Posterior cingulate gyrus (tissue), 11 donors: Measurements from ENCODE around the gene LRIT3.

Source experiments
- DNase-seq, 10 donors: peaks; one replicate each; pipeline versions ENCODE4 v3.0.0 to v3.0.0-alpha.2; 2020 to 2021; ENCODE audit warnings: mixed read lengths in 3 of 10
- intact Hi-C: fragments of 100-400 bp; cut with DNase I; formaldehyde crosslinking; loops from one replicate; pipeline ENCODE4 v1.15.1; 2023

The LRIT3 gene, protein sequence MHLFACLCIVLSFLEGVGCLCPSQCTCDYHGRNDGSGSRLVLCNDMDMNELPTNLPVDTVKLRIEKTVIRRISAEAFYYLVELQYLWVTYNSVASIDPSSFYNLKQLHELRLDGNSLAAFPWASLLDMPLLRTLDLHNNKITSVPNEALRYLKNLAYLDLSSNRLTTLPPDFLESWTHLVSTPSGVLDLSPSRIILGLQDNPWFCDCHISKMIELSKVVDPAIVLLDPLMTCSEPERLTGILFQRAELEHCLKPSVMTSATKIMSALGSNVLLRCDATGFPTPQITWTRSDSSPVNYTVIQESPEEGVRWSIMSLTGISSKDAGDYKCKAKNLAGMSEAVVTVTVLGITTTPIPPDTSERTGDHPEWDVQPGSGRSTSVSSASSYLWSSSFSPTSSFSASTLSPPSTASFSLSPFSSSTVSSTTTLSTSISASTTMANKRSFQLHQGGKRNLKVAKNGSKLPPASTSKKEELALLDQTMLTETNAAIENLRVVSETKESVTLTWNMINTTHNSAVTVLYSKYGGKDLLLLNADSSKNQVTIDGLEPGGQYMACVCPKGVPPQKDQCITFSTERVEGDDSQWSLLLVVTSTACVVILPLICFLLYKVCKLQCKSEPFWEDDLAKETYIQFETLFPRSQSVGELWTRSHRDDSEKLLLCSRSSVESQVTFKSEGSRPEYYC

DNA sequence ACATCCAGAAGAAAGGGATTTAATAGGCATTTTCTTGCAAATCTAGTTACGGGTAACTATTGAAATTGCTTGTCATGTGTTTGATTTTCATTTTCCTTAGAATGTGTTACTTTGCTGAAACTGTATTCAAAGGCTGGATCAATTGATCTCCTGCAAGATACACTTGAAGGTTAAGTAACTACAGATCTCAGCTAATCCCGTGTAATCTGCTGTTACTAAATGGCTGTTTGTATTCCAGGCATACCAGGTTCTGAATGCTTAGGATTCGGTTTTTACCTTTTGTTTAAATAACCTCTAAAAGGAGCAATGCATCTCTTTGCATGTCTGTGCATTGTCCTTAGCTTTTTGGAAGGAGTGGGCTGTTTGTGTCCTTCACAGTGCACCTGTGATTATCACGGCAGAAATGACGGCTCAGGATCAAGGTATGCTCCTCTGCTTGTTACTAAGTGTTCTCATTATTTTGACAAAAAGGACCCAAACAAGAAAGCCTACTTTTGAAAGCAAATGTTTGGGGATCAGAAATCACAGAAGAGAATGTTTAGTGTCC lies at the start of gene LRIT3:
TSS of gene LRIT3 (plus strand) at position 212 of the 547 bp plus-strand sequence. CDS start at position 307, 95 bp downstream.
- DNase-seq: no peak
- intact Hi-C loops: no loop called here

DNA sequence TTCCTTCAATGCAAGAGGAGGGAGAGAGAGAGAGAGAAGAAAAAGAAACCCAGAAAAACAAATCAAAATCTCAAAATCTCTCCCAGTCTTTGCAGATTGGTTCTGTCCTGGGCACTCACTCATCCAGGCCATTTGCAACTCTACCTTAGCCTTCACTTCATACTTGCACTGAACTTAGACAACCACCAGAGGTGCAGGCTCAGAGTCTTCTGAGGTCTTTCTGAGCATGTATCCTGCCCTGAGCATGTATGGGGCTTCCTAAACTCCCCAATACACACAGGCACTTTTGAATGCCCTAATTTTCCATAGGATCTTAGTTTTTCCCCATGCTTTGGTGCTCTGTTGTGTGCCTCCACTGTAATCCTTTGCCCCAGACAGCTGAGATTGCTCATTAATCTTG lies 49.0 kb upstream of the LRIT3 start:
- DNase-seq: no peak
- intact Hi-C loops: no loop called here

DNA sequence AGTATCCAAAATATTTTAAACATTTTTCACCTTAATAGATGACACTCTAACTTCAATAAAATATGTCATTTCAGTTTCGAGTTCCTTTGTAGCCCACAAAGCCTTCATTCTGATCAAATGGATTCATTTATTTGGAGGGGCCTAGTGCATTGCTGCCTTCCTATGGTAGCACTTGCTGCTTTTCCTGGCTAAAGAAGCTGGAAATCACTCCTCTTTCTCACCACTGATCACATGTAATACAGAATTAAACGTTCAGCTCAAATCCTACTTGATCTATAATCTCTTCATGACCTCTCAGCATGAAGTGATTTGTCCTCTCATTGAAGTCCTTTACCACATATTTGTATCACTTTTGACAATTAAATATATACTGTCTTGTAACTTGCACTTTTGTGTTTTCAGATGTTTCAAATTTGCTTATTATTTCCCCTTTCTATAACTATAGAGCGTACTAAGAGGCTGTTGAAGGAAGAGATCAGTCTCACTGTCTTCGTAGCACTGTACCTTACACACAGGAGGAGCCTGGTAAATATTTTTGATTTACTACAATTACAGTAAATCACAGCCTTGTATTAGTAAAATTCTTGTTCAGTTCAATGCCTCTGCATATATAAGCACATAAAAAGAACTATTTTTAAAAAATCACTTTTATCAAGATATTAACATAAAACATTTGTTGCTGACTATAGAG lies 46.7 kb upstream of the LRIT3 start:
- intact Hi-C loops: loop anchor here (10.0 kb wide), 1 partner anchor 96 kb away; the partner anchor contains the start of gene CASP6
- no peak for DNase-seq

DNA sequence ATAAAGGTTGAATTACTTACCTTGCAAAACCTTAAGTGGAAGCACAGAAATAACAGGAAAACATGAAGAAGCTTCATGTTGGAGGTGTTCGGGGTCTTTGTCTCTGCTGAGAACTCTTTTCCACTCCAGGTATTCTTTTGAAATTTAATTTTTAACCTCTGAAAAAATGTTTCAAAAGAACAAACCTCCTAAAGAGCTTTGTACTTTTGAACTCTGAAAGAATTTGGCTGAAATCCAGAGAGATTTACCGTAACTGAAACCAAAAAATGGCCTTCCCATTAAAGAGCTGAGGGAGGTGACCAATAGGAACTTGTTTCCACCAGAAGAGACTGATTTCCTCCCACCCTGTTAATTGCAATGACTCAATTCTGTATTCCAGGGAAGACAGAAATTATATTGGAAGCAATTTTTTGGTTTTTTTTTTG lies 46.0 kb upstream of the LRIT3 start, which contains the start of gene CFI:
TSS of gene CFI (minus strand) at position 105 of the 425 bp plus-strand sequence. CDS start at position 77, 28 bp downstream.
- no peak for DNase-seq
- intact Hi-C loops: loop anchor here (10.0 kb wide), 1 partner anchor 97 kb away; the partner anchor contains the start of gene CASP6

DNA sequence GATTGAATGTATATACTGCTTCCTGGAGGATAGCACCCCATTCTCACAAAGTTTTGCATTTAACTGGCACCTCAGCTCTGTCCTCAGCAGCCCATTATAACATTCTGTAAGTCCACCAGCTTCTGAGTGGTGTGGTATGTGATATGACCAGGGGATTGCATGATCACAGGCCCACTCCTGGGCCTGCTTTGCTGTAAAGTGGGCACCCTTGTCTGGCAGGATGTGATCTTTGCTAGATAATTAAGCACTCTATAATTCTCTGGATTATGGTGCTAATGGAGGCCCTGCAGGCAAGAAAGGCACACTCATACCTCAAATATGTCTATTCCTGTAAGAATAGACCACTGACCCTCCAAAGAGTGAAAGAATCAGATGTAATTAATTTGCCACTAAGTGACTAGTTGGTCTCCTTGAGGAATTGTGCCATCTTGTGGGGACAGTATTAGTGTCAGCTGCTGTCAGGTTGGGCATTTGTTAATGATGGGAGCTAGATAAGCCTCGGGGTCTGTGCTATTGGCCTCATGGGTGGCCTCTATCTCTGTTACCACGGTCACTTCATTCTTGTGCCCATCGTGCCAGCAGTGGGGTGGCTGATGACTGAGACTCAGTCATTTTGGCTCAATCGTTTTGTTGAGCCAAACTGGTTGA lies 43.9 kb upstream of the LRIT3 start:
- DNase-seq: no peak
- intact Hi-C loops: loop anchor here (10.0 kb wide), 1 partner anchor 99 kb away; the partner anchor contains the start of gene CASP6

DNA sequence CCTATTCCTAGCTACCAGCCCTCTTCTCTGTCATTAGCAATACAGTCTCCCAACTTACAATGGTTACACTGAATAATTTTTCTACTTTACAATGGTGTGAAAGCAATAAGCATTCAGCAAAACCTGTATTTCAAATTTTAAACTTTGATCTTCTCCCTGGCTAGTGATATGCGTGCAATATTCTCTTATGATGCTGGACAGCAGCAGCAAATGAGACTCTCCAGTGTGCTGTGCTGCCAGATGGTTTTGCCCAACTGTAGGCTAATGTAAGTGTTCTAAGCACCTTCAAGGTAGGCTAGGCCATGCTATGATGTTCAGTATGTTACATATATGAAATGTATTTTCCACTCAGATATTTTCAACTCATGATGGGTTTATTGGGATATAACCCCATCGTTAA lies 38.3 kb upstream of the LRIT3 start:
- intact Hi-C loops: loop anchor here (10.0 kb wide), 1 partner anchor 105 kb away; the partner anchor contains the start of gene CASP6
- no peak for DNase-seq

DNA sequence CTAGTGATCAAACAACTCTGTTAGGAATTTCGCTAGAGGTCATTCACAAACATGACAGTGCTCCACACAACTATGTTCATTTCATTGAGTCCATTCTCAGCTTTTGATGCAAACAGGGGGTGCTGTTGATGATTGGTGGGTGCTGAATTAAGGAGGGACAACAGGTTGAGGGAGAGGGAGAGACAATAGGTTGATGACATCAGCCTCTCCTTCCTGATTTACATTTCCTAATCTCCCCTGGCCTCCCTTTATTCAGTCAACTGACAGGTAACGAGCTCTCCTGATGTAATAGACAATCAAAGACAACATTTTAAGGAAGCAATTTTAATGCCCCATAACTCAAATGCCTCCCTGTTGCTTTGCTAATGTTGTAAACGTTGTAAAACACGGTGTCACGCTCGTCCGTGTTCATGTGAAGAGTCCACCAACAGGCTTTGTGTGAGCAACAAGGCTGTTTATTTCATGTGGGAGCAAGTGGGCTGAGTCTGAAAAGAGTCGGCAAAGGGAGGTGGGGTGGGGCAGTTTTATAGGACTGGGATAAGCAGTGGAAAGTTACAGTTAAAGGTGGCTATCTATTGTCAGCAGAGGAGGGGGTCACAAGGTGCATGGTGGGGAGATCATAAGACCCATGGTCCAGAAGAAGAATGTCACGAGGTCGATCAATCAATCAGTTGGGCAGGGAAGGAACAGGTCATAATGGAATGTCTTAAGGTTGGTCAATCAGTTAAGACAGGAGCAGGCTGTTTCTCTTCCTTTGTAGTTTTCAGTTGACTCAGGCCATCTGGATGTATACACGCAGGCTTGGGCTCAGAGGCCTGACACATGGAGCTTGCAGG lies 37.1 kb upstream of the LRIT3 start:
- no peak for DNase-seq
- intact Hi-C loops: no loop called here

DNA sequence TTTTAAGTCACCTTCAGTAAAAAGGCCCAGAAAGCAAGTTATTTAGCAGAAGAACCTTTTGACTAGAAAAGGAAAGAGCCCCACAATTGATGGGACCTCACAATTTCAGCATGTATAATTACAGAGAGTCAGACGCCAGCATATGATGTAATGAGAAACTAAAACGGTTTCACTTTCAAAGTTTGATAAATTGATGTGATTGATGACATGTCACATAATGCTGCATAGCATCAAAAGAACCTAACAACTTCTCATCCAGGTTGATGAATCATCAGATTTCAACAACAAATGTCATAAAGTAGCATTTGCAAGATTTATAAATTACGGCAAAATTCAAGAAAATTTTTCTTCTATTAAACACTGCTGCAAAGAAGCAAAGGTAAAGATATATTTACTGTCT lies 36.2 kb upstream of the LRIT3 start:
- DNase-seq: no peak

DNA sequence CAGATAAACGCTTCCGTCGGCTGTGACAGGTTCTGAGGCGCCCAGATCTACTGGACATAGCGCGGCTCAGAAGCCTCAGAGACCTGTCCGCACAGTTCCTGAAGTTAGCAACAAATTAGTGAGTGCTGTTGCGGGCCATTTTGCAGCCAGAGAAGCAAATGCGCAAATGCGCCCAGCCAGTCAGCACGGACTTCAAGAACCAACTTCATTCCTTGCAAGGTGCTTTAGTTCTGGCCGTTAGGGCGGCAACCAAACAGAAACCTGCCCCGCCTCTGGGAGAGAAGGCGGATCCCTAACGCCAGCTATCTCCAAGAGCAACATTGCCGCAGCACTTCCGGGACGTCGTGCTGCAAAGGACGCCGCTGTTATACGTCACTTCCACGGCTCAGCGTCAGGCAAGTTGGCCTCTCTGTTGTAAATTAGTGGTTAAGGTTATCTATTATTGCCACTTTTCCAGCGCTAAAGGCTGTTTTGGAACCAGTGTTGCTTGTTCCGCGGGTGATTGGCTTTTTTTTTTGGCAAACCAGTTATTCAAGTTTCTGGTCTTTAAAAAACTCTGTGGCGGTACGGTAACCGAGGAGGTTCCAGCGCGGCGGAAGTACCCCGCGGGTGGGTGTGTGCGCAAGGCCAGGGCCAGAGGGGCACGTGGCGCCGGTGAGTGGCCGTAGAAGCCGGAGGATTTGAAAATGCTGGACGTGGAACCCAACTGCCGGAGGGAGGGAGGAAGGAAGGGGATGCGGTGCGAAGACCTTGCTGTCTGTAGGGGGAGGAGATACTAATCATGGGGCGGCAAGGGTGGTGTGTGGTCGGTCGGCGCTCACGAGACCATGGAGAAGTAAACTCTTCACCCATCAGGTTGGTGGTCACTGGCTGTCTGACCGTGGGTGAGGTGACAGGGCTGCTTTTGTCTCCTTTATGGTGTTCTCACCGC lies 32.5 kb upstream of the LRIT3 start, which contains the start of gene GAR1:
TSS of gene GAR1 (plus strand) at position 612 of the 931 bp plus-strand sequence. CDS start 403 bp downstream, outside the sequence.
- DNase-seq: peak; percentile 81 to 98 (median 89)
- intact Hi-C loops: loop anchor here (5.0 kb wide), 2 partner anchors 83 to 383 kb away; partner anchors contain the start of genes PLA2G12A and SEC24B

More for the DNA sequence above, 36.2 kb upstream of the LRIT3 start:
- intact Hi-C loops: no loop called here

DNA sequence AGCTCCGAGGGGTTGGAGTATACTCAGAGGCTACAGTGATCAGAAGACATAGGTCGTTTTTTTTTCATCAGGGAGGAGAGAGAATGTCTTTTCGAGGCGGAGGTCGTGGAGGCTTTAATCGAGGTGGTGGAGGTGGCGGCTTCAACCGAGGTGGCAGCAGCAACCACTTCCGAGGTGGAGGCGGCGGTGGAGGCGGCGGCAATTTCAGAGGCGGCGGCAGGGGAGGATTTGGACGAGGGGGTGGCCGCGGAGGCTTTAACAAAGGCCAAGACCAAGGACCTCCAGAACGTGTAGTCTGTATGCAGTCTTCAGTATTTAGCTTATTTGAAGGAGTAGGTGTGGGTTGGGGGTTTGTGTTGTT lies 31.8 kb upstream of the LRIT3 start:
- intact Hi-C loops: loop anchor here (5.0 kb wide), 2 partner anchors 84 to 384 kb away; partner anchors contain the start of genes PLA2G12A and SEC24B
- no peak for DNase-seq

DNA sequence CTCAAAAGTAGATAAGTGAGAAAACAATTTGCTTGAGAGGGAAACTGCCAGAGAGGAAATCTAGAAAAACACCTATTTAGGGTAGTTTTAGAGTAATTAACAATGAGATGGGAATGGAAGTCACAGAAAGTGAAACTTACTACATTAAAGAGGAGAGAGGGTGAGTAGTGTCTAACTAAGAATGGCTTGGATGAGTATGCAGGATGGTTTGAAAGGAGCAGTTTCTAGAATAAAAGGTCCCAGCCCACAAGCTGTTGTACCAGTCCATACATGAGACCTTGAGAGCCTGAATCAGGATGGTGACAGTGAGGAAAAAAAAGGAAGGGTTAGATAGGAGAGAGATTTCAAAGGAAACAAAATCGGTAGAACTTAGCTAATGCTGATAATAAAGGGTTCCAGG lies 31.0 kb upstream of the LRIT3 start:
- intact Hi-C loops: loop anchor here (5.0 kb wide), 2 partner anchors 85 to 385 kb away; partner anchors contain the start of genes PLA2G12A and SEC24B
- no peak for DNase-seq

DNA sequence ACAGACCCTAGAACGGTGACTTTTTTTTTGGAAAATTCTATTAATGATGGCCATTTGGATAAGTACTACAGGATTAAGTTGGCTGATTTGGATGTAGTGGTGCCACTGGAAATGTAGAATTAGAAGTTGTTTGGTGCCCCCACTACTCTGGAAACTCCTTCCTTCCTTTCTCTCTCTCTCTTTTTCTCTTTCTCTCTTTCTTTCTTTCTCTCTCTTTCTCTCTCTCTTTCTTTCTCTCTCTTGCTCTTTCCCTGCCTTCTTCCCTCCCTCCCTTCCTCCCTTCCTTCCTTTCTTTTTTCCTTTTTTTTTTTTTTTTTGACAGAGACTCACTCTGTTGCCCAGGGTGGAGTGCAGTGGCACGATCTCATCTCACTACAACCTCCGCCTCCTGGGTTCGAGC lies 29.6 kb upstream of the LRIT3 start:
- no peak for DNase-seq
- intact Hi-C loops: loop anchor here (5.0 kb wide), 2 partner anchors 86 to 386 kb away; partner anchors contain the start of genes PLA2G12A and SEC24B

DNA sequence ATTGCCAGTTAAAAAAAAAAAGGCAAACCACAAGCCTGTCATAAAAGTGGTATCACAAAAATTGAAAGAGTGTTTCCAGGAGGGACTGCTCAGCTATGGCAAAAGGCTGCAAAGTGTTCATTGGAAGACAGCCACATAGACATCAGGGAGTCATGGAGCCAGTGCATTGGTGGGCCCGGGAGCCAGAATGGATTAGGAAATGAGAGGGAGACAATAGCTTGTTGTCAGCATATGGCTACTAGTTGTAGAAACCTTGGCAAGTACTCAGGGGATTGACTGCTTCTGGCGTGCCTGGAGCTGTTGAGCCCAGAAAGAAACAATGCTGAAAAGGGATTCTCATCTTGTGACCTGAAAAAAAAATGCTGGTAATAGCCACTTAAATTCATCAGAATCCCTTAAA lies 27.3 kb upstream of the LRIT3 start:
- intact Hi-C loops: loop anchor here (10.0 kb wide), 1 partner anchor 154 kb away; no protein-coding TSS in a partner anchor
- DNase-seq: peak in 1 of 10 donors; percentile 14

DNA sequence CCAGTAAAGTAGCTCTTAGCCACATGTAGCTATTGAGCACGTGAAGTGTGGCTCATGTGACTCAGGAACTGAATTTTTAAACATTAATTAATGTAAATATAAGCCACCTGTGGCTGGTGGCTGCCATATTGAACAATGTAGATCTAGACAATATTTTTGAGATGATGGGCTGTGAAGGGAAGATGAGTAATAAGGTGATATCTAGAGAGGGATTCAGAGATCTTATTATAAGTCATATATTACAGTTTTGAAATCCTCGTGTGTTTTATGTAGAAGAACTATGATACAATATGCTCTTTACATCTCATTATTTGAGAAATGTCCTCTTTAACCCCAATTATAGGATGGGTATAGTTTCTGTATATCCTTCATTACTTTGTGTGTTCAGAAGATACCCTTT lies 26.7 kb upstream of the LRIT3 start:
- intact Hi-C loops: loop anchor here (10.0 kb wide), 1 partner anchor 154 kb away; no protein-coding TSS in a partner anchor
- DNase-seq: no peak

DNA sequence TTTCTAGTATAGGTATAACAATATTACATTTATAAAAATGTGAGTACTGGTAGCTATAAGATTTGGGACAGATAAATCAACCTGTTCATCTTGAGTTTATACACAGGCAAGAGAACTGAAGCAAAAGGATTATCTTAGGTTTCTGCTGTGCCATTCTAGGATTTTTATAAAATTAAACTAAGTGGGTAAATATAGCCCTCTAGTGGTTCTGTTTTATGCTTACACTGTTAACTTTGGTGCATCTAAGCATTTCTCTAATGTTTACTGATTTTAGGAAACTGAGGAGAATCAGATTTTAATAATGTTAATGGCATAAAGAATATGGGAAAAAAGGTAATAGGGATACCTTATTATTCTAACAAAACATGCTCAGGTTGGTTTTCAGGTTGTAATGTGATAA lies 21.2 kb upstream of the LRIT3 start:
- DNase-seq: no peak
- intact Hi-C loops: loop anchor here (10.0 kb wide), 1 partner anchor 148 kb away; no protein-coding TSS in a partner anchor

DNA sequence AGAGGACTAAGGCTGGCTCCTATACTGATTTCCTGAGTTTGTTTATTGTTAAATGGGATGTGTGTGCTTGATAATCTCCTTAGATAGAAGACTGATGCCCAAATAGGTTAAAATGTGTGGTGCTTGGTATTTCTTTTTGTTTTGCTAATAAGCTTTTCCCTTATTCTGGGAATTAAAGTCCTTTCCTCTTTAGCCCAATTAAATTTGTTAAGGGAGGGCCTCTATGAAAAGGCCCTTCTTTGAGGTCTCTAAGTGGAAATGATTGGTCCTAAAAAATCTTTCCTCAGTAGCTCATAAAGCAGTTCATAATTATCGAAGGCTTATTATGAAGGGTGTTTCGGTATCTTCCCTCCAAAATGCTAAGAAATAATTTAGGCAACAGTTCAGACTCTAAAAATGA lies 20.2 kb upstream of the LRIT3 start, which contains the start of gene RRH:
TSS of gene RRH (plus strand) at position 301 of the 400 bp plus-strand sequence. CDS start at position 357, 56 bp downstream.
- no peak for DNase-seq
- intact Hi-C loops: loop anchor here (10.0 kb wide), 1 partner anchor 147 kb away; no protein-coding TSS in a partner anchor

DNA sequence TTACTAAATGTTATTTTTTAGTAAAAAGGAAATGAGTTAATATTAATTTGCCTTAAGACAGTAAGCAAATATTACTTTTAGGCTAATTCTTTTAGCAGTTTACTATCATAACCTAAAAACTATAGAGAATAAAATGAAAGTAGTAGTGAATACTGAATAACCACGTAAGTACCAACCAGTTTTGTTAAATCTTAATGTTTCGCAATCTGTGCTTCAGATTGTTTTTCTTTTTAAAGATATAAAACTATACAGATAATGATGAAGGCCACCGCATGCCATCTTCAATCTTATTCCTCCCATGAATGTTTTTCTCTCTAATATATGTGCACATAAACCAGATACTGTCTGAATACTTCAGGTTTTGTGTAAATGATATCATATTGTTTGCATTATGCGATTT lies 14.2 kb upstream of the LRIT3 start:
- no peak for DNase-seq
- intact Hi-C loops: no loop called here
